A549 treated with AZD9567 at 1 μM for 4 hours (cell line): ENCODE measurements around the gene STARD3. TPM values are rescaled to one million over a fixed set of nuclear protein-coding genes. Genes with fewer than 3 reads are reported as not detected.

Experiments used
- total RNA-seq: library from RNA; stranded (reverse); fragments of 200-300 nt; extraction: Qiagen RNA extraction; gene quantifications from 5 replicates; pipeline ENCODE4 v1.2.3, GENCODE V29; 2022; ENCODE audit not compliant: insufficient read depth

The STARD3 gene
- total RNA-seq, result 43.6 to 58.7 TPM (median 56.7 TPM) in 5 replicates

DNA sequence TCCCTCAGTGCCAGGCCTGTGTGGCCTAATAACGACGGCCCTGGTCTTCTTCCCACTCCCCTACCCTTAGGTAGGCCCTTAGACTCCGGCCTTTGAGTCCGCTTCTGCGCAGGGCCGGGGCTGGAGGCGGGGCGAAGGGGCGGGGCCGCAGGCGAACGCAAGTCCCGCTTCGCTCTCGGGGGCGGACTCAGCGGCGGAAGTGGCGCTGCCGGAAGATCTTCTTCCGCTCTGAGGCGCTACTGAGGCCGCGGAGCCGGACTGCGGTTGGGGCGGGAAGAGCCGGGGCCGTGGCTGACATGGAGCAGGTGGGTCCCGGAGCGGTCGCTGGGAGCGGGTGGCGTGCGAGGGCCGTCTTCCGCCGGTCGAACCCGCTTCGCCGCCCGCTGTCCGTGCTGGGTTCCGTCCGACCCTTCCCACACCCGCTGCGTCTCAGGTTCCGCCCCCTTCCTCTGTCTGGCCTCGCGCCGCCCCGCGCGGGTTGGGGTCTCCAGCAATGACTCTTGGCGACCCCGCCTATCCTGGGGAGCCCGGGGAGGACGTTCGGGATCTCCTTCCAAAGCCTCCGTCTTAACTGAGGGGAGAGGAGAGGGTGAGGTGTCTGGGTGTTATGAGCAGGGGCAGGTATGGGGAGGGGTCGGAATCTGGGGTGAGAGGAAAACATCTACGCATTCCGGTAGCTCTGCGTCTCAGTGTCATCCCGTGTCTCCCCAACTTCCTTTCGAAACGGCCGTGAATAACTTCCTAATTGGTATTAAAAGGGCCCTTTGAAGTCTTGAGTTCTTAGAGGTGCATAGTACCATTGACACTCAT lies at the start of gene STARD3:
Gene STARD3, plus strand, starts transcription at position 218 of the 810 bp plus-strand sequence. CDS start 16,388 bp downstream, outside the sequence.

DNA sequence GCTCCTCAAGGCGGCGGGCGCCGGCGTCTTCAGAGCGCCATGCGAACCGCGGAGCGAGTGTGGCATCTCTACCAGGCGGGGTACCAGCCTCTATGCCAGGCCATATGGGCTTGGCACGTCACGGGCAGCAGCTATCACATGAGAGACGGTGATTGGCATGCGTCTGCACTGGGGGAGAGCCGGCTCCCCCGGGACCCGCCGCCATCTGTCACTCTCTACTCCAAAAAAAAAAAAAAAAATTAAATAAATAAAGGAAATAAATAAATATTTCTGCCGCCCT lies 29.2 kb upstream of the STARD3 start, which contains the start of gene NEUROD2:
Gene NEUROD2, minus strand, starts transcription at position 70 of the 280 bp plus-strand sequence. CDS start 1,321 bp downstream, outside the sequence.

DNA sequence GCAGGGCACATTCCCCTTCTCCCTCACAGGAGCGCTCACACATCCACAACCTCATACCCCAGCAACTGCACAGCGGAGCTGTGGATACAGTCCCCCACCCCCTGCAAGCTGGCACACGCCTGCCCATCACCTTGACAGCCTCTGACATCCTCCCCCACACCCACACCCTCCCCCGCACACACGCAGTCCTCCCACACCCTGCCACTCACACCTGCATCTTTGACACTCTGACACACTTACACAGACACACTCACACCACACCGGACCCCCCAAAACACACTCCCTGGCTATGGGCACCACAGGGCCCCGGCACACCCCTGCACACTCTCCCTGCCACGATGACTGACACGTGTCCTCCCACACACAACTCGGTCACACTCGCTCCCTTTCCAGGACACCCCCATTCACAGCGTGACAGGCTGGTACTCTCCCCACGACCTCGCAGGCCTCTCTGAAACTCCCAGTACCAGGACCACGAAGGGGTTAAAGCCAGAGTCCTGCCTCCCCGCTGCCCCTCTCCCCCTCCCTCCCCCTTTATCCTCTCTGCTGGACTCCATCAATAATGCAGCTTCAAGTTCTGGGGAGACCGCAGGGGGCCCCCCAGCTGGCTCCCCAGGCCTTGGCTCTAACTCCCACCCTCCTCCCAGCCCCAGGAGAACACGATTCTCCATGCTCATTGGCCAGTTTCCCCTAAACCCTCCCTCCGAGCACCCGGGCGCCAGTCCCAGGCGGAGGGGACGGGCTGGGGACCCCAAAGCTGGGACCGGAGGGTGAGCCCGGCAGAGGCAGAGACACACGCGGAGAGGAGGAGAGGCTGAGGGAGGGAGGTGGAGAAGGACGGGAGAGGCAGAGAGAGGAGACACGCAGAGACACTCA lies 10.5 kb upstream of the STARD3 start, which contains the start of gene PPP1R1B:
Gene PPP1R1B, plus strand, starts transcription at position 782 of the 876 bp plus-strand sequence. CDS start 441 bp downstream, outside the sequence.

DNA sequence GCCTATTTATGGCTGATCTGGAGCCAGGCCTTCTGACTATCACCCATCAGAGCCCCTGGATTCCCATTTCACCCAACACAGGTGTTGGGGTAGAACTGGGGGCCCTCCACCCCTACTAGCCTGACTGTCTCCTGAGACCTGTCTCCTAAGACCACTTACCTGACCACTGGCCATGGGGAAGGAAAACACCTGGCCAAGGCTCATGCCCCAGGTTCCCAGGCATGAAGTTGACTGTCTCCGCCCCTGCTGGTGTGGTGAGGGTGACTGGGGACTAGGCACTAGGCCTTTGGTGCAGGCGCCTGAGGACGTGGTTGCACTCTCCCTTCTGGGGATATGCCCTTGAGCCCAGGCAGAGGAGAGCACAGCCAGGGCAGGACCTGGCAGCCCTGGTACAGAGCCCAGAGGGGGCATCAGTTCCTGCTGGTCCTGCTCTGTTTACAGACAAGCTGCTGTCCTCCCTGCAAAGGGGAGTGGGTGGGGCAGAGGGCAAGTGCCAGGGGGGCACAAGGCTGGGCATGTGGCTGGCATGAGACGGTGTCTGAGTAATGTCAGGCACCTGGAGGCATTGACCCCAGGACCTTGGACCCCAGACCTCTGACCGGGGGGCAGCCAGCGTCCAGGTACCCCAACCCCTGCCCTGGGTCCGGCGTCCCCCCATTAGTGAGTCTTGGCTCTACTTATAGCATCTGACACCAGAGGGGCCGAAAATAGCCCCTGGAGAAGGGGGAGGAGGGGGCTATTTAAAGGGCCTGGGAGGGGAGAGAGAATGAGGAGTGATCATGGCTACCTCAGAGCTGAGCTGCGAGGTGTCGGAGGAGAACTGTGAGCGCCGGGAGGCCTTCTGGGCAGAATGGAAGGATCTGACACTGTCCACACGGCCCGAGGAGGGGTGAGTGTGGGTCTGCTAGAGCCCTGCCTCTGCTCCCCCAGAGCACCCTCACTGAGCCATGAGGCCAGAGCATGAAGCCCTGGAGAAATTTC lies 27.9 kb downstream of the STARD3 start, which contains the start of gene TCAP:
Gene TCAP, plus strand, starts transcription at position 769 of the 981 bp plus-strand sequence. Its CDS starts 11 bp downstream, at position 780.

DNA sequence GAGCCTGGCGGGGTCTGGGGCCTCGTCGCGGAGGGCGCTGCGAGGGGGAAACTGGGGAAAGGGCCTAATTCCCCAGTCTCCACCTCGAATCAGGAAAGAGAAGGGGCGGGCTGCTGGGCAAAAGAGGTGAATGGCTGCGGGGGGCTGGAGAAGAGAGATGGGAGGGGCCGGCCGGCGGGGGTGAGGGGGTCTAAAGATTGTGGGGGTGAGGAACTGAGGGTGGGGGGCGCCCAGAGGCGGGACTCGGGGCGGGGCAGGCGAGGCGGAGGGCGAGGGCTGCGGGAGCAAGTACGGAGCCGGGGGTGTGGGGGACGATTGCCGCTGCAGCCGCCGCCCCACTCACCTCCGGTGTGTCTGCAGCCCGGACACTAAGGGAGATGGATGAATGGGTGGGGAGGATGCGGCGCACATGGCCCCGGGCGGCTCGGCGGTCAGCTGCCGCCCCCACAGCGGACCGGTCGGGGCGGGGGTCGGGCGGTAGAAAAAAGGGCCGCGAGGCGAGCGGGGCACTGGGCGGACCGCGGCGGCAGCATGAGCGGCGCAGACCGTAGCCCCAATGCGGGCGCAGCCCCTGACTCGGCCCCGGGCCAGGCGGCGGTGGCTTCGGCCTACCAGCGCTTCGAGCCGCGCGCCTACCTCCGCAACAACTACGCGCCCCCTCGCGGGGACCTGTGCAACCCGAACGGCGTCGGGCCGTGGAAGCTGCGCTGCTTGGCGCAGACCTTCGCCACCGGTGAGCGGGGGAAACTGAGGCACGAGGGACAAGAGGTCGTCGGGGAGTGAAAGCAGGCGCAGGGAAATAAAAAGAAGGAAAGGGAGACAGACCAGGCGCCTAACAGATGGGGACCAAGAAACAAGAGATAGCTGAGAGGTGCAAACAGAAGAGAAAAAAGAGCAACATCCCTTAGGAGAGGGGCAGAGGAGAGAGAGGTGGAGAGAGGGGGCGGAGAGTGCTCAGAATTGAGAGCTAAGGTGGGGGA lies 31.3 kb downstream of the STARD3 start, which contains the start of gene PNMT:
Gene PNMT, plus strand, starts transcription at position 509 of the 980 bp plus-strand sequence. Its CDS starts 23 bp downstream, at position 532.

DNA sequence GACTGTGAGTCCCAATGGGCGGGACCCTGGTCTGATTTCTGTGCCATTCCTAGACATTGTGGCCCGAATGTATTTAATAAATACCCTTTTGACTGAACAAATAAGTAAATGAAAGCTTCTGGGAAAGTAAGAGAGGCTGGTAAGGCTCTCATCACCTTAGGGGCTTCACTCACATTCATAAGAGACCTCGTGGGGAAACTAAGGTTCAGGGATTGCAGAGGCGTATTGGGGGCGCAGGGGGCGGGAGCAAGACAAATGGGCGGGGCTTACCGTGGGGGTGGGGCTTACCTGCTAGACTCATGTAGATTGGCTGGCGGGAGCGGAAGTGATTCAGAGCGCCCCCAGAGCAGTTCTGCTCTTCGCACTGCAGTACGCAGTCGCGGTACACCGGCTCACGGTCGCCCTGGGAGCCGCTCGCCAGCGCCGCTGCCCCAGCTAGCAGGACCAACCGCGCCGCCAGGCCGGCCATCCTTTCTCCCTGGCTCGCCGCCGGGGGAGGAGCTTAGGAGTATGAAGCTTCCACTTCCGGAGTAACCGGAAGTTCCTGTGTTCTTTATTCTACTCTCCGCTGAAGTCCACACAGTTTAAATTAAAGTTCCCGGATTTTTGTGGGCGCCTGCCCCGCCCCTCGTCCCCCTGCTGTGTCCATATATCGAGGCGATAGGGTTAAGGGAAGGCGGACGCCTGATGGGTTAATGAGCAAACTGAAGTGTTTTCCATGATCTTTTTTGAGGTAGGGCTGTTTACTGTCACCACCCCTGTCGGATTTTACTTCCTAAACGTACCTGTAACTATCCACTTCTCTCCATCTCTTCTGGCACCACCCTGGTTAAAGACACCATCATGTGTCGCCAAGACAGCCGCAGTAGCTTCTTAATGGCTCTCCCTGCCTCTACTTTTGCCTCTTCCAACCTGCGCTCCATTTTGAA lies 50.9 kb downstream of the STARD3 start, which contains the start of gene PGAP3:
Gene PGAP3, minus strand, starts transcription at position 512 of the 929 bp plus-strand sequence. Its CDS starts 43 bp downstream, at position 469.

DNA sequence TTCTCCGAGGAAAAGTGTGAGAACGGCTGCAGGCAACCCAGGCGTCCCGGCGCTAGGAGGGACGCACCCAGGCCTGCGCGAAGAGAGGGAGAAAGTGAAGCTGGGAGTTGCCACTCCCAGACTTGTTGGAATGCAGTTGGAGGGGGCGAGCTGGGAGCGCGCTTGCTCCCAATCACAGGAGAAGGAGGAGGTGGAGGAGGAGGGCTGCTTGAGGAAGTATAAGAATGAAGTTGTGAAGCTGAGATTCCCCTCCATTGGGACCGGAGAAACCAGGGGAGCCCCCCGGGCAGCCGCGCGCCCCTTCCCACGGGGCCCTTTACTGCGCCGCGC lies 62.8 kb downstream of the STARD3 start, which contains the start of gene ERBB2:
Gene ERBB2, plus strand, starts transcription at position 247 of the 330 bp plus-strand sequence. CDS start 175 bp downstream, outside the sequence.

Other genes starting within 250 kb of the STARD3 start
- gene FBXL20, start 235.5 kb upstream of the STARD3 start, total RNA-seq, result 6.4 to 7.9 TPM (median 7.8 TPM) in 5 replicates
- gene MED1, start 185.9 kb upstream of the STARD3 start, total RNA-seq, result 26.9 to 33.4 TPM (median 32.9 TPM) in 5 replicates
- 27.3 to 38.5 TPM (median 37.1 TPM) in 5 replicates for gene CDK12, start 175.7 kb upstream of the STARD3 start, total RNA-seq
- 0.01 TPM in 1 of 5 replicates, not detected in the others for gene NEUROD2, start 29.2 kb upstream of the STARD3 start, total RNA-seq
- 0.10 TPM in 2 of 5 replicates, not detected in the others for gene PPP1R1B, start 10.2 kb upstream of the STARD3 start, total RNA-seq
- gene TCAP, start 28.2 kb downstream of the STARD3 start, total RNA-seq, result 0.88 to 1.0 TPM (median 0.98 TPM) in 4 of 5 replicates, not detected in the other
- 0.23 to 0.27 TPM (median 0.25 TPM) in 4 of 5 replicates, not detected in the other for gene PNMT, start 31.3 kb downstream of the STARD3 start, total RNA-seq
- 7.5 to 9.6 TPM (median 8.1 TPM) in 5 replicates for gene PGAP3, start 50.9 kb downstream of the STARD3 start, total RNA-seq
- gene ERBB2, start 62.9 kb downstream of the STARD3 start, total RNA-seq, result 30.5 to 37.4 TPM (median 34.2 TPM) in 5 replicates
- gene MIEN1, start 93.4 kb downstream of the STARD3 start, total RNA-seq, result 77.1 to 100 TPM (median 93.0 TPM) in 5 replicates
- 2.3 to 4.8 TPM (median 3.2 TPM) in 5 replicates for gene GRB7, start 100.8 kb downstream of the STARD3 start, total RNA-seq
- not detected in 5 replicates for gene IKZF3, start 227.2 kb downstream of the STARD3 start, total RNA-seq
- not detected in 5 replicates for gene ZPBP2, start 231.1 kb downstream of the STARD3 start, total RNA-seq